C4-2B (cell line): ENCODE data around the gene MB.

ENCODE experiments used
- ZFX ChIP-seq: fragments of 450-650 bp; IDR thresholded peaks from 2 replicates; pipeline ENCODE4 v1.6.1; 2017
- TF ChIP-seq, protein P1 (sequence below): fragments of 450-650 bp; conservative IDR thresholded peaks from 2 replicates; pipeline ENCODE4 v1.5.1; 2017; ENCODE audit warnings: mild to moderate bottlenecking

GRCh38 chr22:35600476-35600875, 16.7 kb downstream of the MB start:
- TF ChIP-seq, protein P1, sequence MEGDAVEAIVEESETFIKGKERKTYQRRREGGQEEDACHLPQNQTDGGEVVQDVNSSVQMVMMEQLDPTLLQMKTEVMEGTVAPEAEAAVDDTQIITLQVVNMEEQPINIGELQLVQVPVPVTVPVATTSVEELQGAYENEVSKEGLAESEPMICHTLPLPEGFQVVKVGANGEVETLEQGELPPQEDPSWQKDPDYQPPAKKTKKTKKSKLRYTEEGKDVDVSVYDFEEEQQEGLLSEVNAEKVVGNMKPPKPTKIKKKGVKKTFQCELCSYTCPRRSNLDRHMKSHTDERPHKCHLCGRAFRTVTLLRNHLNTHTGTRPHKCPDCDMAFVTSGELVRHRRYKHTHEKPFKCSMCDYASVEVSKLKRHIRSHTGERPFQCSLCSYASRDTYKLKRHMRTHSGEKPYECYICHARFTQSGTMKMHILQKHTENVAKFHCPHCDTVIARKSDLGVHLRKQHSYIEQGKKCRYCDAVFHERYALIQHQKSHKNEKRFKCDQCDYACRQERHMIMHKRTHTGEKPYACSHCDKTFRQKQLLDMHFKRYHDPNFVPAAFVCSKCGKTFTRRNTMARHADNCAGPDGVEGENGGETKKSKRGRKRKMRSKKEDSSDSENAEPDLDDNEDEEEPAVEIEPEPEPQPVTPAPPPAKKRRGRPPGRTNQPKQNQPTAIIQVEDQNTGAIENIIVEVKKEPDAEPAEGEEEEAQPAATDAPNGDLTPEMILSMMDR: no peak
- no peak for TF ChIP-seq ZFX
